Upper lobe of left lung (tissue), 6 donors: ENCODE data around the gene CDKL1. TPM values are rescaled to one million over a fixed set of nuclear protein-coding genes. Genes with fewer than 3 reads are reported as not detected.

ENCODE experiments used
- ATAC-seq, 2 donors: fragments of 200-7000 bp; cut with Tn5 transposase; one replicate each; pipeline ENCODE4 v1.9.1; 2022; ENCODE audit warnings: mild to moderate bottlenecking in 2 of 2, moderate library complexity in 2 of 2; ENCODE audit not compliant: low FRiP score in 2 of 2
- DNase-seq, 2 donors: peaks; one replicate each; pipeline ENCODE4 v3.0.0-alpha.2; 2019 to 2020
- H3K27ac ChIP-seq, 4 donors: fragments of 200-600 bp; sonication (generic); one replicate each; pipeline ENCODE4 v1.5.1; 2016 to 2019
- H3K27me3 ChIP-seq, 4 donors: fragments of 200-600 bp; sonication (generic); one replicate each; pipeline ENCODE4 v1.5.1; 2017 to 2019
- H3K36me3 ChIP-seq, 4 donors: fragments of 200-600 bp; sonication (generic); one replicate each; pipeline ENCODE4 v1.5.1; 2016 to 2019
- H3K4me1 ChIP-seq, 4 donors: fragments of 200-600 bp; sonication (generic); one replicate each; pipeline ENCODE4 v1.5.1; 2018 to 2019
- H3K4me3 ChIP-seq, 4 donors: fragments of 200-600 bp; sonication (generic); one replicate each; pipeline ENCODE4 v1.5.1; 2017 to 2019; ENCODE audit warnings: mild to moderate bottlenecking in 2 of 4, moderate library complexity in 1 of 4
- H3K9me3 ChIP-seq, 4 donors: fragments of 200-600 bp; sonication (generic); one replicate each; pipeline ENCODE4 v1.5.1; 2018 to 2019
- EP300 ChIP-seq, 4 donors: sonication (generic); formaldehyde crosslinking; IDR thresholded peaks; one replicate each; pipeline ENCODE4 v1.5.1; 2017; ENCODE audit warnings: antibody characterized with exemption in 4 of 4, control low read depth in 2 of 4
- POLR2A ChIP-seq, 4 donors: fragments of 450-650 bp; IDR thresholded peaks; one replicate each; pipeline ENCODE4 v1.5.1; 2016 to 2017; ENCODE audit warnings: antibody characterized with exemption in 4 of 4, mild to moderate bottlenecking in 2 of 4
- POLR2AphosphoS5 ChIP-seq, 2 donors: sonication (generic); formaldehyde crosslinking; IDR thresholded peaks; one replicate each; pipeline ENCODE4 v1.5.1; 2017; ENCODE audit warnings: antibody characterized with exemption in 2 of 2
- WGBS, 2 donors: methylation state at CpG; one replicate each; pipeline ENCODE4 v1.1.5; 2017 to 2018; 5-methylcytosine and 5-hydroxymethylcytosine counted together
- total RNA-seq, 6 donors: library from RNA; depleted of rRNA in 4 of 6; stranded (reverse); fragments of >200 nt in 4 of 6; gene quantifications; one replicate each; pipeline versions ENCODE4 v1.1.0 to v1.2.1, GENCODE V29; 2016 to 2021
- TF ChIP-seq, protein P1 (sequence below), 6 experiments: fragments of 450-650 bp in 4 of 6; fragments of 200-600 bp in 2 of 6; sonication (generic) in 2 of 6; IDR thresholded peaks; one replicate each; pipeline ENCODE4 v1.5.1; 2016 to 2019; ENCODE audit warnings: antibody characterized with exemption in 6 of 6
- donor health status: DM: no; HTN: no; CAD: no; lungs with moderate emphysema.
- donor health status: DM: no; HTN: yes; CAD: no; lungs with severe emphysema.

The CDKL1 gene
- total RNA-seq, 6 donors from 2014 or later = 24.6 to 44.7 (median 30.1) TPM

DNA sequence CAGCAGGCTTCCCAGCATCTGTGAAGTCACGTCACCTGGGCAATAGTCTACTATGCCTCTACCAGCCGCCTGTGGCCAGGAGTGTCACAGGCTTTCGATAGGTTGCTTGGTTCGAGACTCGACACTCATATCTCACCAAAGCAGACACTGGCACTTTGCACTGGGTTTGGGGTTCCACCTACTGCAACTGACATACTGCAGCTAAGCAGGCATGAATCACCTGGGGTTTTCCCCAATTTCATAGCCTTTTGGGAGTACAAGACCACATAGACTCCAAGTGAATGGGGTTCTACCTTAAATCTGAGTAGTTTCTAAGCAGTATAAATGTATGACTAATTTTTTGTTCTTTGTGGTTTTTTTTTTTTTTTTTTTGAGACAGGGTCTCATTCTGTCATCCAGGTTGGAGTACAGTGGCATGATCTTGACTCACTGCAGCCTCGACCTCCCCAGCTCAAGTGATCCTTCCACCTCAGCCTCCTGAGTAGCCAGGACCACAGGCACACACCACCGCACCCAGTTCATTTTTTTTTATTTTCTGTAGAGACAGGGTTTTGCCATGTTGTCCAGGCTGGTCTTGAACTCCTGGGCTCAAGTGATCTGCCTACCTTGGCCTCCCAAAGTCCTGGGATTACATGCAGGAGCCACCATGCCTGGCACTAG is 52.4 kb downstream of the CDKL1 start:
- WGBS, 2 donors = 84 to 96% methylated on average over 7 of the region's 7 CpGs
- Histone ChIP-seq H3K27ac (peak overlapping the region in 2 of 4 donors; percentile 9 to 69), H3K9me3 (no peaks in the 10 kb centered on the region), H3K4me3 (no peak overlapping the region), H3K4me1 (peaks cover 3 to 35% (median 24%) of the 10 kb centered on the region in 4 donors), H3K27me3 (no peaks in the 10 kb centered on the region), H3K36me3 (no peaks in the 10 kb centered on the region)
- ATAC-seq (no peak), DNase-seq (no peak)
- TF ChIP-seq EP300 (IDR thresholded peaks at IDR 0.05) = no peak
- TF ChIP-seq, protein P1, sequence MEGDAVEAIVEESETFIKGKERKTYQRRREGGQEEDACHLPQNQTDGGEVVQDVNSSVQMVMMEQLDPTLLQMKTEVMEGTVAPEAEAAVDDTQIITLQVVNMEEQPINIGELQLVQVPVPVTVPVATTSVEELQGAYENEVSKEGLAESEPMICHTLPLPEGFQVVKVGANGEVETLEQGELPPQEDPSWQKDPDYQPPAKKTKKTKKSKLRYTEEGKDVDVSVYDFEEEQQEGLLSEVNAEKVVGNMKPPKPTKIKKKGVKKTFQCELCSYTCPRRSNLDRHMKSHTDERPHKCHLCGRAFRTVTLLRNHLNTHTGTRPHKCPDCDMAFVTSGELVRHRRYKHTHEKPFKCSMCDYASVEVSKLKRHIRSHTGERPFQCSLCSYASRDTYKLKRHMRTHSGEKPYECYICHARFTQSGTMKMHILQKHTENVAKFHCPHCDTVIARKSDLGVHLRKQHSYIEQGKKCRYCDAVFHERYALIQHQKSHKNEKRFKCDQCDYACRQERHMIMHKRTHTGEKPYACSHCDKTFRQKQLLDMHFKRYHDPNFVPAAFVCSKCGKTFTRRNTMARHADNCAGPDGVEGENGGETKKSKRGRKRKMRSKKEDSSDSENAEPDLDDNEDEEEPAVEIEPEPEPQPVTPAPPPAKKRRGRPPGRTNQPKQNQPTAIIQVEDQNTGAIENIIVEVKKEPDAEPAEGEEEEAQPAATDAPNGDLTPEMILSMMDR (IDR thresholded peaks at IDR 0.05) = no peak
- TF ChIP-seq POLR2AphosphoS5 (IDR thresholded peaks at IDR 0.05) = no peak
- TF ChIP-seq POLR2A (IDR thresholded peaks at IDR 0.05) = no peak

DNA sequence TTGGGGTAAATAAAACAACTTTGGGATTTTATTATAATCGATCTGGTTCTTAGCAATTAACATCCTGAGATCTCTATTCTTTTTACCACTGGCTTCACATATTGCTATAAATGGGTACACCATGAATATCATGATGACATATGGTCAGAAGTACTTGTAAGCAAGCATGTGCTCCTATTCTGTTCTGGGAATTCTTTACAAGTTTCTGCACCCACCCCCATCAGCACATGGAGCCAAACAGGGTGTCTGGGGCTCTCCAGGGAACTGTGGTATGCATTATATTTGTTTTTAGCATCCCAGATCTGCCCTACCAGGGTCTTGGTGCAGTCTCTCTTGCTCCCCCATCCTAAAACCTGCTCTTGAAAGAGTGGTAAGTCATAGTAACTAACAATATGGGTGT is 53.2 kb downstream of the CDKL1 start:
- ATAC-seq (no peak), DNase-seq (no peak)
- Histone ChIP-seq H3K4me3 (no peak overlapping the region), H3K27me3 (no peaks in the 10 kb centered on the region), H3K9me3 (no peaks in the 10 kb centered on the region), H3K27ac (peak overlapping the region in 2 of 4 donors; percentile 69 to 74), H3K4me1 (peaks cover 3 to 37% (median 26%) of the 10 kb centered on the region in 4 donors), H3K36me3 (peaks cover 0 to 4% (median 0%) of the 10 kb centered on the region in 4 donors)
- TF ChIP-seq, protein P1 (IDR thresholded peaks at IDR 0.05) = no peak
- TF ChIP-seq POLR2AphosphoS5 (IDR thresholded peaks at IDR 0.05) (no peak), EP300 (IDR thresholded peaks at IDR 0.05) (no peak), POLR2A (IDR thresholded peaks at IDR 0.05) (no peak)
- WGBS, 2 donors = 68 to 79% methylated on average over 1 of the region's 1 CpG

DNA sequence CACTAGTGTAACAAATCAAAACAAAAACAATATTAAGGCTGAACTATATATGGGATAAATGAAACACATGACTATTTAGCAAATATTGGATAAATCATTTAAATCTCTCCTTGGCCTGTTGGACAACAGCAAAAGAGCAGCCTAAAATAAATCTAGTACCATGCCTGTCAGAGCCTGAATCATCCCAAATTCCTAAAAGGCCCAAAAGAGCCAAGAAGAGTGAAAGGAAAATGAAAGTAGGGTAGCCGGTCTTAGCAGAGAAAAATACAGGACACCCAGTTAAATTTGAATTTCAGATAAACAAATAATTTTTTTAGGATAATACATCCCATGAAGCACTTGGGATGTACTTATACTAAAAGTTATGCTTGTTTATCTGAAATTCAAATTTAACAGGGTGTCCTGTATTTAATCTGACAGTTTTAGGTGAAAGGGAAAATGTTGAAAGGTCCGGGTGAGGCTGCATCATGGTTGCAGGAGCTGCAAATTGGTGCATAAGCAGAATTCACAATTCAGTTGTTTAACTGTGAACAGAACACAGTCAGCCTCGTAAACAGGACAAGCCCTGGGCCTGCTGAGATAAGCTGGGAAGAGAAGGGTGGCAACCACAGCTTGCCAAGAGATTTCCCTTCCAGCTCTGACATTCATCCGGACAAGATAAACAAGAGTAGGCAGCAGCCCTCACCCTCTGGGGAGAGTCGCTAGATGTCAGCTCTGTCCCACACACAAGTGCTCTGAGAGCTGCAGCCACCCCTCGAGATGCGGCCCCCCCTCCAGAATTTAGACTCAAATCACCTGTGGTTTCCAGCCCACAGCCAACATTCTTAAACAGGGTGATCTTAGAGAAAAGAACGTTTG is 54.2 kb downstream of the CDKL1 start:
- Histone ChIP-seq H3K9me3 (no peaks in the 10 kb centered on the region), H3K36me3 (peaks cover 0 to 4% (median 0%) of the 10 kb centered on the region in 4 donors), H3K27me3 (no peaks in the 10 kb centered on the region), H3K4me3 (peak overlapping the region in 2 of 4 donors; percentile 27), H3K27ac (peak overlapping the region; percentile 31 to 74 (median 51)), H3K4me1 (peaks cover under 1 to 37% (median 23%) of the 10 kb centered on the region in 4 donors)
- 19% methylated on average over 8 of the region's 8 CpGs for WGBS, 2 donors
- TF ChIP-seq POLR2A (IDR thresholded peaks at IDR 0.05) (no peak), EP300 (IDR thresholded peaks at IDR 0.05) (peak in 2 of 4 donors; percentile 74 to 84), POLR2AphosphoS5 (IDR thresholded peaks at IDR 0.05) (peak; percentile 64 to 92)
- TF ChIP-seq, protein P1 (IDR thresholded peaks at IDR 0.05) = peak in 2 of 6 experiments; percentile 45 to 48
- DNase-seq (peak in 1 of 2 donors; percentile 61), ATAC-seq (peak; percentile 60 to 75)

DNA sequence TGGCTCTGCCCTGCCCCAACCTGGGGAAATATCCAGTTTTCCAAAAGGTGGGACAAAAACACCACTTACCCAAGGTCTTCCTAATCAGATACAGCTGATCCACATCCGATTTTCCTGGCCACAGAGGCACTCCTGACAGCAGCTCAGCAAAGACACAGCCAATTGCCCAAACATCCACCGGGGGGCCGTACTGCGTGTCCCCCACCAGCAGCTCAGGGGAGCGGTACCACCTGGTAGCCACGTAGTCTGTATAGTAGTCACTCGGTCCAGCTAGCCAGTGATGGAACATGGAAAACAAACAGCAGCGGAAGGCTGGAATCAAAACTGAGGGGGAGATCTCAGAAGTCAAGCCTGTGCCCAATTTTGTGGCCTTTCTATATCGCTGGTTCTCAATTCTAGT is 55.7 kb downstream of the CDKL1 start:
- Histone ChIP-seq H3K9me3 (no peaks in the 10 kb centered on the region), H3K36me3 (peaks cover 0 to 4% (median 0%) of the 10 kb centered on the region in 4 donors), H3K4me3 (no peak overlapping the region), H3K4me1 (peaks cover 4 to 46% (median 30%) of the 10 kb centered on the region in 4 donors), H3K27ac (peak overlapping the region in 2 of 4 donors; percentile 51 to 57), H3K27me3 (no peaks in the 10 kb centered on the region)
- DNase-seq (peak in 1 of 2 donors; percentile 18), ATAC-seq (no peak)
- TF ChIP-seq POLR2AphosphoS5 (IDR thresholded peaks at IDR 0.05) (no peak), EP300 (IDR thresholded peaks at IDR 0.05) (no peak), POLR2A (IDR thresholded peaks at IDR 0.05) (no peak)
- TF ChIP-seq, protein P1 (IDR thresholded peaks at IDR 0.05) = no peak
- WGBS, 2 donors = 89 to 94% methylated on average over 9 of the region's 9 CpGs
